K562 (cell line): ENCODE data around the gene ADM5. TPM values are rescaled to one million over a fixed set of nuclear protein-coding genes. Genes with fewer than 3 reads are reported as not detected.

Source experiments
- ATAC-seq: fragments of 200-7000 bp; cut with Tn5 transposase; 3 replicates; pipeline ENCODE4 v1.9.1; 2020; ENCODE audit warnings: moderate library complexity
- BruUV-seq: library from RNA; stranded (reverse); fragments of 400-500 nt; replicated peaks from 2 replicates; lab custom pipeline; 2021; lab: Mats Ljungman, UMichigan
- CTCF ChIA-PET: fragments of 300-600 bp; formaldehyde crosslinking; extraction: SDS; loops from one replicate; lab custom pipeline; 2021; ENCODE audit warnings: low intra/inter-chr PET ratio; lab: Yijun Ruan, JAX
- POLR2A ChIA-PET: fragments of 300-600, 350-650 bp; sonication (Branson Sonifier 250); formaldehyde crosslinking; extraction: SDS; loops from one replicate; lab custom pipeline; 2021; ENCODE audit warnings: antibody characterized with exemption, inconsistent platforms; lab: Yijun Ruan, JAX
- DNase-seq, 4 experiments: peaks; one replicate each; pipeline versions ENCODE4 v3.0.0 to v3.0.0-alpha.2; 2011 to 2018; ENCODE audit warnings: low spot score in 3 of 4, mixed read lengths in 3 of 4; ENCODE audit errors: extremely low read depth in 1 of 4
- FAIRE-seq: peaks from 2 replicates; lab custom pipeline; 2011; peaks lifted over from hg19 to GRCh38; lab: Jason Lieb, UNC
- H2AFZ ChIP-seq: 2 replicates; pipeline ENCODE4 v1.6.0; 2011; ENCODE audit warnings: low read depth, low read length, control low read depth, inconsistent platforms
- H3K27ac ChIP-seq: fragments of 200-600 bp; 3 replicates; pipeline ENCODE4 v1.8.0; 2011; ENCODE audit warnings: low read depth, mild to moderate bottlenecking, control low read depth, inconsistent platforms, low read length, moderate library complexity, mixed read lengths; ENCODE audit errors: extremely low read depth
- H3K27me3 ChIP-seq, 2 experiments: fragments of 300-600 bp in 1 of 2; 2 replicates in 1 of 2; 3 replicates in 1 of 2; pipeline versions ENCODE4 v1.6.0 to v1.8.0; 2011; ENCODE audit warnings: inconsistent platforms in 2 of 2, low read length in 2 of 2, mild to moderate bottlenecking in 1 of 2, mixed read lengths in 1 of 2, moderate library complexity in 1 of 2; ENCODE audit not compliant: control insufficient read depth in 2 of 2, insufficient read depth in 2 of 2
- H3K36me3 ChIP-seq: fragments of 300-600 bp; 3 replicates; pipeline ENCODE4 v1.8.0; 2011; ENCODE audit warnings: mild to moderate bottlenecking, low read length, inconsistent platforms; ENCODE audit not compliant: control insufficient read depth, insufficient read depth
- H3K4me1 ChIP-seq, 2 experiments: fragments of 200-600 bp in 1 of 2; replicated peaks in 1 of 2; 2 replicates in 1 of 2; 3 replicates in 1 of 2; pipeline versions ENCODE4 v1.5.1 to v1.8.0; 2011; ENCODE audit warnings: inconsistent platforms in 2 of 2, low read length in 2 of 2, mild to moderate bottlenecking in 1 of 2, mixed read lengths in 1 of 2, moderate library complexity in 1 of 2; ENCODE audit not compliant: control insufficient read depth in 2 of 2, insufficient read depth in 2 of 2
- H3K4me2 ChIP-seq: 2 replicates; pipeline ENCODE4 v1.6.1; 2011; ENCODE audit warnings: low read length, control low read depth, inconsistent platforms, mixed read lengths; ENCODE audit not compliant: insufficient read depth
- H3K4me3 ChIP-seq: fragments of 200-600 bp; sonication (generic), shearing (Covaris generic); 2 replicates; pipeline ENCODE4 v1.5.1; 2016; ENCODE audit warnings: control low read depth, inconsistent platforms
- H3K79me2 ChIP-seq: fragments of 200-600 bp; 3 replicates; pipeline ENCODE4 v1.8.0; 2011; ENCODE audit warnings: low read length, inconsistent platforms; ENCODE audit not compliant: control insufficient read depth, insufficient read depth
- H3K9ac ChIP-seq, 2 experiments: 2 replicates each; pipeline versions ENCODE4 v1.6.0 to v1.6.1; 2011; ENCODE audit warnings: low read depth in 2 of 2, low read length in 2 of 2, control low read depth in 1 of 2, inconsistent platforms in 1 of 2, mild to moderate bottlenecking in 1 of 2, mixed read lengths in 1 of 2; ENCODE audit not compliant: insufficient read depth in 1 of 2
- H3K9me1 ChIP-seq: one replicate; pipeline ENCODE4 v1.6.0; 2011; ENCODE audit warnings: inconsistent platforms, mild to moderate bottlenecking, low read length, moderate library complexity; ENCODE audit not compliant: control insufficient read depth, insufficient read depth
- H3K9me3 ChIP-seq: replicated peaks from 2 replicates; pipeline ENCODE4 v1.5.1; 2011; ENCODE audit warnings: low read depth, low read length, inconsistent platforms; ENCODE audit not compliant: control insufficient read depth, insufficient read depth
- H4K20me1 ChIP-seq: replicated peaks from 2 replicates; pipeline ENCODE4 v1.6.1; 2011; ENCODE audit warnings: low read length, inconsistent platforms, mixed read lengths; ENCODE audit not compliant: control insufficient read depth, insufficient read depth
- CHD2 ChIP-seq: IDR thresholded peaks from 2 replicates; pipeline ENCODE4 v1.6.1; 2011; ENCODE audit warnings: low read depth, low read length
- GATA2 ChIP-seq: sonication (generic); formaldehyde crosslinking; IDR thresholded peaks from 2 replicates; pipeline ENCODE4 v1.4.0; 2020; ENCODE audit warnings: mild to moderate bottlenecking, missing genetic modification reagents
- NR2C1 ChIP-seq, 2 experiments: fragments of 450-650 bp; IDR thresholded peaks; 2 replicates each; pipeline ENCODE4 v1.6.1; 2017; ENCODE audit warnings: mild to moderate bottlenecking in 2 of 2, antibody characterized with exemption in 1 of 2, inconsistent platforms in 1 of 2, missing compliant biosample characterization in 1 of 2, missing genetic modification characterization in 1 of 2
- ZNF644 ChIP-seq: fragments of 200-800 bp; sonication (Bioruptor generic); IDR thresholded peaks from 2 replicates; pipeline ENCODE4 v1.6.1; 2016; ENCODE audit warnings: low read depth, missing genetic modification characterization, missing compliant biosample characterization
- WGBS: fragments of 100-300 bp; shearing (Covaris generic); methylation state at CpG from one replicate; pipeline ENCODE4 v1.1.6; 2016; ENCODE audit warnings: low coverage, mixed read lengths; ENCODE audit not compliant: insufficient coverage; ENCODE audit errors: missing lambda C conversion rate; 5-methylcytosine and 5-hydroxymethylcytosine counted together
- in situ Hi-C: fragments of 300-500 bp; cut with MboI; formaldehyde crosslinking; loops from 4 replicates; pipeline ENCODE4 v1.15.0; 2018; ENCODE audit warnings: inconsistent platforms, mixed read lengths
- intact Hi-C: fragments of 100-400 bp; cut with micrococcal nuclease; formaldehyde crosslinking; loops from 2 replicates; pipeline ENCODE4 v1.14.2; 2022
- polyA plus RNA-seq, 8 experiments: library from polyadenylated mRNA; depleted of rRNA in 4 of 8; stranded (reverse) in 5 of 8; unstranded in 3 of 8; fragments of >200 nt; fragmentation: Nextera tagmentation in 2 of 8; fragmentation: Illumina TruSeq in 1 of 8; extraction: Ambion mirVana in 2 of 8; extraction: Trizol in 1 of 8; gene quantifications; 2 replicates each; pipeline versions ENCODE4 v1.2.1 to v1.2.3, GENCODE V29; 2011 to 2014; ENCODE audit warnings: inconsistent platforms in 1 of 8, missing spikeins in 1 of 8
- total RNA-seq, 7 experiments: library from RNA; depleted of rRNA in 6 of 7; stranded (reverse); fragments of >200 nt in 6 of 7; fragmentation: Illumina TruSeq in 2 of 7; extraction: Trizol in 2 of 7; gene quantifications; 2 replicates each; pipeline versions ENCODE4 v1.2.1 to v1.2.3, GENCODE V29; 2011 to 2021; ENCODE audit warnings: low replicate concordance in 1 of 7
- TF ChIP-seq, protein P1 (sequence below): fragments of 450-650 bp; IDR thresholded peaks from 2 replicates; pipeline ENCODE4 v1.6.1; 2016; ENCODE audit warnings: low read depth
- TF ChIP-seq, protein P2 (sequence below): sonication (generic); formaldehyde crosslinking; IDR thresholded peaks from 2 replicates; pipeline ENCODE4 v1.8.1; 2023; ENCODE audit warnings: mild to moderate bottlenecking, missing genetic modification reagents

The ADM5 gene
- total and polyA plus RNA-seq, 9 of the 15 experiments (the other 6 are each of a cell fraction or from before 2014, with no cell fraction given): 0.13 to 8.4 (median 2.0) TPM; not detected in 1

DNA sequence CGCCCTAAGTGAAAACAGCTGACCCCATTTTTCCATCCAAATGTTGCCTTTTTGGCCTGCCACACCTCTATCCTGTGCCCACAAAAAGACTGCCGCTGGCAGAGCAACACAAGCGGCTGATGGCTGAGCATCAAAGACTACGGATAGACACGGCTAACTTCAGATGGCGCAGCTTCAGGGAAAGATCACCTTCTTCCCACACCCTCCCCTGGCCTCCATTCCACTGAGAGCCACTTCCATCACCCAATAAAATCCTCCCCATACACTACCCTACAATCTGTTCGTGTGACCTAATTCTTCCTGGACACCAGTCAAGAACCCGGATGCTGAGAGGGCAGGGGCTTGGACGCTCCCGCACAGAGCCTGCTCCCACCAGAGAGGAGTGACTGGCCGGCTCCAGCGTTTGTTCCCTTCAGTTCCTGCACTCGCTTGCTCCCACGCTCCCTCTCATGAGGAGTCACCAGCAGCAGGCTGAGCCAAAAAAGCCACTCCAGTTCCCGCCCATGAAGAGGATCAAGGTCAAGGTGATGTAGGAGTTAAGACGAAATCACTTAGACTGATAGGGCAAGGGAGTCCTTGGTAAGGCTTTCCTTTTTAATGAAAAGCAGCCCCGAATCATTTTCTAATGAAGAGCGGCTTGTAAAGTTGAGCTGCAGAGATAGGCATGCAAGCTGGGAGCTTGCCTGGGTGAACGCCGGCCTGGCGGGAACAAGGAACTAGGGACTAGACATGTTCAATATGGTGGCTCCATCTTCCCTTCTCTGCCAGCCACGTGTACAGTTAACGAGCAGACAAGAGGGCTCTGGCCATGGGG lies 38.0 kb downstream of the ADM5 start:
- H3K27me3 ChIP-seq: no peaks in the 10 kb centered on the region
- CTCF ChIA-PET: no interaction called here
- peak in 1 of 4 experiments; percentile 46 for DNase-seq
- FAIRE-seq: no peak
- H3K9me3 ChIP-seq: no peaks in the 10 kb centered on the region
- peak overlapping the region; percentile 18 to 70; a peak in 2 of 4 replicates for H3K9ac ChIP-seq
- peak overlapping the region; percentile 73 for H2AFZ ChIP-seq
- intact Hi-C loops (no loop called here), in situ Hi-C loops (no loop called here)
- H3K27ac ChIP-seq: peak overlapping the region; percentile 59; the same call in 2 of the 3 replicates
- ATAC-seq: peak; percentile 23
- WGBS: 62% methylated on average over 23 of the region's 23 CpGs
- H3K4me3 ChIP-seq: no peak overlapping the region
- H4K20me1 ChIP-seq: no peaks in the 10 kb centered on the region
- H3K79me2 ChIP-seq: no peaks in the 10 kb centered on the region
- H3K9me1 ChIP-seq: no peaks in the 10 kb centered on the region
- POLR2A ChIA-PET: interaction anchor here (2.0 kb wide), 1 partner anchor 10 kb away, joined by 5 read pairs; no protein-coding TSS in a partner anchor
- BruUV-seq: no TSS peak
- 0 out of 3 replicates have a peak, but pooled peaks cover 2% of the 10 kb centered on the region for H3K36me3 ChIP-seq
- H3K4me2 ChIP-seq: 0 out of 2 replicates have a peak overlapping the region, but pooled peaks have one; percentile 27
- peaks cover 0 to 8% of the 10 kb centered on the region in 2 experiments; a peak in 4 of 5 replicates for H3K4me1 ChIP-seq
- no peak for TF ChIP-seq CHD2
- TF ChIP-seq, protein P1, sequence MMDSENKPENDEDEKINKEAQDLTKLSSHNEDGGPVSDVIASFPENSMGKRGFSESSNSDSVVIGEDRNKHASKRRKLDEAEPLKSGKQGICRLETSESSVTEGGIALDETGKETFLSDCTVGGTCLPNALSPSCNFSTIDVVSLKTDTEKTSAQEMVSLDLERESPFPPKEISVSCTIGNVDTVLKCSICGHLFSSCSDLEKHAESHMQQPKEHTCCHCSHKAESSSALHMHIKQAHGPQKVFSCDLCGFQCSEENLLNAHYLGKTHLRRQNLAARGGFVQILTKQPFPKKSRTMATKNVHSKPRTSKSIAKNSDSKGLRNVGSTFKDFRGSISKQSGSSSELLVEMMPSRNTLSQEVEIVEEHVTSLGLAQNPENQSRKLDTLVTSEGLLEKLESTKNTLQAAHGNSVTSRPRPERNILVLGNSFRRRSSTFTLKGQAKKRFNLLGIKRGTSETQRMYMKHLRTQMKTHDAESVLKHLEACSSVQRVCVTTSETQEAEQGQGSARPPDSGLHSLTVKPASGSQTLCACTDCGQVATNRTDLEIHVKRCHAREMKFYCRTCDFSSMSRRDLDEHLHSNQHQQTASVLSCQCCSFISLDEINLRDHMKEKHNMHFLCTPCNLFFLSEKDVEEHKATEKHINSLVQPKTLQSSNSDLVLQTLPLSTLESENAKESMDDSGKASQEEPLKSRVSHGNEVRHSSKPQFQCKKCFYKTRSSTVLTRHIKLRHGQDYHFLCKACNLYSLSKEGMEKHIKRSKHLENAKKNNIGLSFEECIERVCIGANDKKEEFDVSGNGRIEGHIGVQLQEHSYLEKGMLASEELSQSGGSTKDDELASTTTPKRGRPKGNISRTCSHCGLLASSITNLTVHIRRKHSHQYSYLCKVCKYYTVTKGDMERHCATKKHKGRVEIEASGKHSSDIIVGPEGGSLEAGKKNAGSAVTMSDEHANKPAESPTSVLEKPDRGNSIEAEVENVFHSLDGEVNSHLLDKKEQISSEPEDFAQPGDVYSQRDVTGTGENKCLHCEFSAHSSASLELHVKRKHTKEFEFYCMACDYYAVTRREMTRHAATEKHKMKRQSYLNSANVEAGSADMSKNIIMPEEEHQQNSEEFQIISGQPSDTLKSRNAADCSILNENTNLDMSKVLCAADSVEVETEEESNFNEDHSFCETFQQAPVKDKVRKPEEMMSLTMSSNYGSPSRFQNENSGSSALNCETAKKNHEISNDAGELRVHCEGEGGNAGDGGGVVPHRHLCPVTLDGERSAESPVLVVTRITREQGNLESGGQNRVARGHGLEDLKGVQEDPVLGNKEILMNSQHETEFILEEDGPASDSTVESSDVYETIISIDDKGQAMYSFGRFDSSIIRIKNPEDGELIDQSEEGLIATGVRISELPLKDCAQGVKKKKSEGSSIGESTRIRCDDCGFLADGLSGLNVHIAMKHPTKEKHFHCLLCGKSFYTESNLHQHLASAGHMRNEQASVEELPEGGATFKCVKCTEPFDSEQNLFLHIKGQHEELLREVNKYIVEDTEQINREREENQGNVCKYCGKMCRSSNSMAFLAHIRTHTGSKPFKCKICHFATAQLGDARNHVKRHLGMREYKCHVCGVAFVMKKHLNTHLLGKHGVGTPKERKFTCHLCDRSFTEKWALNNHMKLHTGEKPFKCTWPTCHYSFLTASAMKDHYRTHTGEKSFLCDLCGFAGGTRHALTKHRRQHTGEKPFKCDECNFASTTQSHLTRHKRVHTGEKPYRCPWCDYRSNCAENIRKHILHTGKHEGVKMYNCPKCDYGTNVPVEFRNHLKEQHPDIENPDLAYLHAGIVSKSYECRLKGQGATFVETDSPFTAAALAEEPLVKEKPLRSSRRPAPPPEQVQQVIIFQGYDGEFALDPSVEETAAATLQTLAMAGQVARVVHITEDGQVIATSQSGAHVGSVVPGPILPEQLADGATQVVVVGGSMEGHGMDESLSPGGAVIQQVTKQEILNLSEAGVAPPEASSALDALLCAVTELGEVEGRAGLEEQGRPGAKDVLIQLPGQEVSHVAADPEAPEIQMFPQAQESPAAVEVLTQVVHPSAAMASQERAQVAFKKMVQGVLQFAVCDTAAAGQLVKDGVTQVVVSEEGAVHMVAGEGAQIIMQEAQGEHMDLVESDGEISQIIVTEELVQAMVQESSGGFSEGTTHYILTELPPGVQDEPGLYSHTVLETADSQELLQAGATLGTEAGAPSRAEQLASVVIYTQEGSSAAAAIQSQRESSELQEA: no peak
- TF ChIP-seq GATA2: no peak
- TF ChIP-seq, protein P2, sequence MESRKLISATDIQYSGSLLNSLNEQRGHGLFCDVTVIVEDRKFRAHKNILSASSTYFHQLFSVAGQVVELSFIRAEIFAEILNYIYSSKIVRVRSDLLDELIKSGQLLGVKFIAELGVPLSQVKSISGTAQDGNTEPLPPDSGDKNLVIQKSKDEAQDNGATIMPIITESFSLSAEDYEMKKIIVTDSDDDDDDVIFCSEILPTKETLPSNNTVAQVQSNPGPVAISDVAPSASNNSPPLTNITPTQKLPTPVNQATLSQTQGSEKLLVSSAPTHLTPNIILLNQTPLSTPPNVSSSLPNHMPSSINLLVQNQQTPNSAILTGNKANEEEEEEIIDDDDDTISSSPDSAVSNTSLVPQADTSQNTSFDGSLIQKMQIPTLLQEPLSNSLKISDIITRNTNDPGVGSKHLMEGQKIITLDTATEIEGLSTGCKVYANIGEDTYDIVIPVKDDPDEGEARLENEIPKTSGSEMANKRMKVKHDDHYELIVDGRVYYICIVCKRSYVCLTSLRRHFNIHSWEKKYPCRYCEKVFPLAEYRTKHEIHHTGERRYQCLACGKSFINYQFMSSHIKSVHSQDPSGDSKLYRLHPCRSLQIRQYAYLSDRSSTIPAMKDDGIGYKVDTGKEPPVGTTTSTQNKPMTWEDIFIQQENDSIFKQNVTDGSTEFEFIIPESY (CRISPR knock-in tag): 0 out of 2 replicates have a peak, but pooled peaks have one; percentile 12
- TF ChIP-seq NR2C1 (IDR thresholded peaks at IDR 0.05): no peak
- TF ChIP-seq NR2C1 (tag; IDR thresholded peaks at IDR 0.05): 0 out of 2 replicates have a peak, but pooled peaks have one; percentile 11
- no peak for TF ChIP-seq ZNF644 (tag)
